HEK293 (cell line): Measurements from ENCODE around the gene KIF5A.

ENCODE experiments used
- CTCF ChIA-PET: fragments of 350-600 bp; formaldehyde crosslinking; extraction: SDS; loops from one replicate; lab custom pipeline; 2021; ENCODE audit warnings: antibody characterized with exemption; lab: Yijun Ruan, JAX
- POLR2A ChIA-PET: fragments of 300-600 bp; formaldehyde crosslinking; extraction: SDS; loops from one replicate; lab custom pipeline; 2020; ENCODE audit warnings: antibody characterized with exemption, inconsistent platforms; lab: Yijun Ruan, JAX
- H3K27ac ChIP-seq: fragments of 200-500 bp; sonication (Bioruptor generic); 2 replicates; pipeline ENCODE4 v1.5.1; 2014; ENCODE audit warnings: low read depth, low read length, control low read depth, inconsistent platforms; ENCODE audit errors: extremely low read depth
- H3K36me3 ChIP-seq, 2 experiments: fragments of 200-500 bp in 1 of 2; sonication (Bioruptor generic) in 1 of 2; 1 replicate in 1 of 2; 2 replicates in 1 of 2; pipeline ENCODE4 v1.5.1; 2014 to 2017; ENCODE audit warnings: inconsistent platforms in 2 of 2, low read length in 2 of 2; ENCODE audit not compliant: control insufficient read depth in 2 of 2, insufficient read depth in 1 of 2
- H3K4me1 ChIP-seq: fragments of 200-500 bp; sonication (Bioruptor generic); 2 replicates; pipeline ENCODE4 v1.5.1; 2014; ENCODE audit warnings: mild to moderate bottlenecking, low read length, inconsistent platforms; ENCODE audit not compliant: control insufficient read depth, insufficient read depth
- H3K4me3 ChIP-seq: 2 replicates; pipeline ENCODE4 v1.5.1; 2011; ENCODE audit warnings: low read depth, mild to moderate bottlenecking, control low read depth, low read length, moderate library complexity
- H3K9me3 ChIP-seq: fragments of 200-500 bp; sonication (Bioruptor generic); 2 replicates; pipeline ENCODE4 v1.5.1; 2014; ENCODE audit warnings: low read depth, low read length, inconsistent platforms; ENCODE audit not compliant: control insufficient read depth, insufficient read depth
- GLIS2 ChIP-seq: fragments of 450-650 bp; formaldehyde crosslinking; IDR thresholded peaks from 2 replicates; pipeline ENCODE4 v1.5.1; 2016; ENCODE audit warnings: missing biosample characterization, missing genetic modification characterization
- HOXC10 ChIP-seq: sonication (generic); formaldehyde crosslinking; IDR thresholded peaks from 2 replicates; pipeline ENCODE4 v1.8.1; 2023; ENCODE audit warnings: mild to moderate bottlenecking, missing genetic modification reagents
- KLF17 ChIP-seq: fragments of 450-650 bp; formaldehyde crosslinking; IDR thresholded peaks from 2 replicates; pipeline ENCODE4 v1.5.1; 2016; ENCODE audit warnings: missing biosample characterization, missing genetic modification characterization
- PATZ1 ChIP-seq: fragments of 450-650 bp; formaldehyde crosslinking; IDR thresholded peaks from 2 replicates; pipeline ENCODE4 v1.5.1; 2016; ENCODE audit warnings: missing biosample characterization, missing genetic modification characterization
- PRDM4 ChIP-seq: fragments of 450-650 bp; formaldehyde crosslinking; IDR thresholded peaks from 2 replicates; pipeline ENCODE4 v1.5.1; 2017; ENCODE audit warnings: missing biosample characterization, missing genetic modification characterization
- SALL2 ChIP-seq: fragments of 450-650 bp; formaldehyde crosslinking; IDR thresholded peaks from 2 replicates; pipeline ENCODE4 v1.5.0; 2017; ENCODE audit warnings: missing biosample characterization, mild to moderate bottlenecking, missing genetic modification characterization, borderline replicate concordance
- SP2 ChIP-seq: fragments of 450-650 bp; formaldehyde crosslinking; IDR thresholded peaks from 2 replicates; pipeline ENCODE4 v1.5.1; 2016; ENCODE audit warnings: missing biosample characterization, missing genetic modification characterization
- WT1 ChIP-seq: fragments of 450-650 bp; formaldehyde crosslinking; IDR thresholded peaks from 2 replicates; pipeline ENCODE4 v1.5.1; 2016; ENCODE audit warnings: missing biosample characterization, missing genetic modification characterization
- ZBTB48 ChIP-seq: fragments of 450-650 bp; formaldehyde crosslinking; IDR thresholded peaks from 2 replicates; pipeline ENCODE4 v1.5.1; 2016; ENCODE audit warnings: missing biosample characterization, missing genetic modification characterization
- ZNF146 ChIP-seq: fragments of 450-650 bp; formaldehyde crosslinking; IDR thresholded peaks from 2 replicates; pipeline ENCODE4 v1.5.1; 2016; ENCODE audit warnings: missing biosample characterization, missing genetic modification characterization
- ZNF221 ChIP-seq: fragments of 450-650 bp; formaldehyde crosslinking; IDR thresholded peaks from 2 replicates; pipeline ENCODE4 v1.5.1; 2017; ENCODE audit warnings: missing biosample characterization, missing genetic modification characterization, borderline replicate concordance
- ZNF391 ChIP-seq: fragments of 450-650 bp; formaldehyde crosslinking; IDR thresholded peaks from 2 replicates; pipeline ENCODE4 v1.5.1; 2016; ENCODE audit warnings: low read depth, missing biosample characterization, missing genetic modification characterization, borderline replicate concordance
- ZNF423 ChIP-seq: fragments of 450-650 bp; formaldehyde crosslinking; IDR thresholded peaks from 2 replicates; pipeline ENCODE4 v1.5.1; 2016; ENCODE audit warnings: missing biosample characterization, missing genetic modification characterization
- ZNF544 ChIP-seq: fragments of 450-650 bp; formaldehyde crosslinking; IDR thresholded peaks from 2 replicates; pipeline ENCODE4 v1.5.0; 2017; ENCODE audit warnings: missing biosample characterization, missing genetic modification characterization
- ZNF549 ChIP-seq: fragments of 450-650 bp; IDR thresholded peaks from 2 replicates; pipeline ENCODE4 v1.5.1; 2018; ENCODE audit warnings: missing biosample characterization, missing genetic modification characterization, mild to moderate bottlenecking, inconsistent platforms, moderate library complexity
- ZNF560 ChIP-seq: fragments of 450-650 bp; formaldehyde crosslinking; IDR thresholded peaks from 2 replicates; pipeline ENCODE4 v1.5.1; 2017; ENCODE audit warnings: missing biosample characterization, missing genetic modification characterization, borderline replicate concordance
- ZNF600 ChIP-seq: fragments of 450-650 bp; formaldehyde crosslinking; IDR thresholded peaks from 2 replicates; pipeline ENCODE4 v1.5.1; 2016; ENCODE audit warnings: missing biosample characterization, missing genetic modification characterization
- ZNF629 ChIP-seq: fragments of 450-650 bp; formaldehyde crosslinking; IDR thresholded peaks from 2 replicates; pipeline ENCODE4 v1.5.1; 2017; ENCODE audit warnings: missing biosample characterization, missing genetic modification characterization
- ZNF660 ChIP-seq: fragments of 450-650 bp; IDR thresholded peaks from 2 replicates; pipeline ENCODE4 v1.5.1; 2018; ENCODE audit warnings: missing biosample characterization, mild to moderate bottlenecking, missing genetic modification characterization
- ZNF664 ChIP-seq: fragments of 450-650 bp; formaldehyde crosslinking; IDR thresholded peaks from 2 replicates; pipeline ENCODE4 v1.5.1; 2016; ENCODE audit warnings: missing biosample characterization, missing genetic modification characterization
- ZNF837 ChIP-seq: fragments of 450-650 bp; formaldehyde crosslinking; IDR thresholded peaks from 2 replicates; pipeline ENCODE4 v1.5.1; 2016; ENCODE audit warnings: missing biosample characterization, missing genetic modification characterization
- TF ChIP-seq, protein P1 (sequence below): fragments of 450-650 bp; formaldehyde crosslinking; IDR thresholded peaks from 2 replicates; pipeline ENCODE4 v1.5.1; 2017; ENCODE audit warnings: missing biosample characterization, mild to moderate bottlenecking, missing genetic modification characterization, moderate library complexity

KIF5A gene

DNA sequence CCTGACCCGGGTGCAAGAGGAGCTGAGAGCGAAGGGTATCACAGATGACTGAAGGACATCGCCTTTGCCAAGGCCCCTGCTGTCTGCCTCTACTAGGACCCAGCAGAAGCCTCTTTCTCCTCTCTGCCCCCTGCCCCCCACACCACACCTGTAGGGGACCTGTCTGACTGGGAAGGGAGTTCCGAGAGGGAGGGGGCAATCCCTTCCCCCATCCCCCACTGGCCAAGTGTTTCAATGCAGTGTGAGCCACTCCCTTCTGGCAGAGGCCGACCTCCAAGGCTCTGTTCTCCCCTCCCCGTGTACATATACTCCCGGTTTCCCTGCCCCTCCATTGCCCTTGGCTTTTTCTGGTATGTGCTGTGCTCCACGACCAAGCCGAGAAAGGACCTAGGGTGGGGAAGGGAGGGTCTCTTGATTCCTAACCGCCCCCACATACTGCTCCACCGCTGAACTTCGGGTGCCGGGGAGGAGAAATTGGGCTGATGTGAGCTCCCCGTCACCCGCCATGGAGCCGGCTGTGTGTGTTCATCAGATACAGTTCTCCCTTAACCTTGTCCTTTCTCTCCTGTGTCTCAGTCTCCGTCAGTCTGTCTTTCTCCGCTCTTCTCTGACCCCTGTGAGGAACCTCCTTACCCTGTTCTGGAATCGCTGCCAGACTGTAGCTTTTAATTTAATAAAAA is 59.4 kb downstream of the KIF5A start:
- H3K9me3 ChIP-seq, result no peaks in the 10 kb centered on the region
- POLR2A ChIA-PET, result interaction anchor here (0.5 to 0.7 kb wide), 2 partner anchors 209 to 217 kb away, joined by 4 read pairs; no protein-coding TSS in a partner anchor
- peaks cover 0 to 35% of the 10 kb centered on the region in 2 experiments; a peak in 1 of 3 replicates for H3K36me3 ChIP-seq
- no peak overlapping the region for H3K27ac ChIP-seq
- TF ChIP-seq ZNF544 (tag by site-specific recombination), result no peak
- TF ChIP-seq PRDM4, result no peak
- 0 out of 2 replicates have a peak, but pooled peaks have one; percentile 37 for TF ChIP-seq KLF17 (tag by site-specific recombination)
- TF ChIP-seq WT1 (tag by site-specific recombination), result peak; percentile 35; the same call in 1 of the 2 replicates
- TF ChIP-seq ZNF600, result 0 out of 2 replicates have a peak, but pooled peaks have one; percentile 22
- no peak for TF ChIP-seq ZNF423
- TF ChIP-seq GLIS2 (tag by site-specific recombination), result 0 out of 2 replicates have a peak, but pooled peaks have one; percentile 12
- TF ChIP-seq PATZ1, result peak; percentile 32; the same call in 1 of the 2 replicates
- TF ChIP-seq SP2 (tag by site-specific recombination), result 0 out of 2 replicates have a peak, but pooled peaks have one; percentile 5
- TF ChIP-seq ZNF664 (tag by site-specific recombination), result no peak
- TF ChIP-seq, all 188 proteins: peak for 6
- CTCF ChIA-PET, result interaction anchor here (0.8 to 2.5 kb wide), 3 partner anchors 11 to 139 kb away, joined by 3 to 9 read pairs (median 4); no protein-coding TSS in a partner anchor
- Histone ChIP-seq H3K4me3 (no peak overlapping the region), H3K4me1 (peaks cover 7% of the 10 kb centered on the region)

GRCh38 chr12:57609781-57610553 is 60.1 kb downstream of the KIF5A start:
- H3K36me3 ChIP-seq, result peaks cover 0 to 42% of the 10 kb centered on the region in 2 experiments; a peak in 1 of 3 replicates
- no peaks in the 10 kb centered on the region for H3K9me3 ChIP-seq
- H3K4me1 ChIP-seq, result peaks cover 7% of the 10 kb centered on the region
- H3K27ac ChIP-seq, result no peak overlapping the region
- ChIA-PET POLR2A (interaction anchor here (0.7 to 1.4 kb wide), 4 partner anchors 11 to 216 kb away, joined by 3 to 5 read pairs (median 4); no protein-coding TSS in a partner anchor), CTCF (interaction anchor here (0.8 to 2.5 kb wide), 4 partner anchors 11 to 140 kb away, joined by 3 to 9 read pairs (median 4); no protein-coding TSS in a partner anchor)
- TF ChIP-seq ZBTB48 (tag by site-specific recombination) (no peak), ZNF837 (no peak), ZNF560 (tag by site-specific recombination) (no peak), SALL2 (tag by site-specific recombination) (no peak), ZNF146 (tag by site-specific recombination) (no peak), ZNF391 (tag by site-specific recombination) (no peak), HOXC10 (no peak), ZNF629 (no peak), ZNF221 (tag by site-specific recombination) (no peak), ZNF549 (tag by site-specific recombination) (no peak), ZNF660 (tag by site-specific recombination) (no peak), PATZ1 (no peak), ZNF664 (tag by site-specific recombination) (no peak)
- TF ChIP-seq, protein P1, sequence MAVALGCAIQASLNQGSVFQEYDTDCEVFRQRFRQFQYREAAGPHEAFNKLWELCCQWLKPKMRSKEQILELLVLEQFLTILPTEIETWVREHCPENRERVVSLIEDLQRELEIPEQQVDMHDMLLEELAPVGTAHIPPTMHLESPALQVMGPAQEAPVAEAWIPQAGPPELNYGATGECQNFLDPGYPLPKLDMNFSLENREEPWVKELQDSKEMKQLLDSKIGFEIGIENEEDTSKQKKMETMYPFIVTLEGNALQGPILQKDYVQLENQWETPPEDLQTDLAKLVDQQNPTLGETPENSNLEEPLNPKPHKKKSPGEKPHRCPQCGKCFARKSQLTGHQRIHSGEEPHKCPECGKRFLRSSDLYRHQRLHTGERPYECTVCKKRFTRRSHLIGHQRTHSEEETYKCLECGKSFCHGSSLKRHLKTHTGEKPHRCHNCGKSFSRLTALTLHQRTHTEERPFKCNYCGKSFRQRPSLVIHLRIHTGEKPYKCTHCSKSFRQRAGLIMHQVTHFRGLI (tag by site-specific recombination), result no peak
- no peak overlapping the region for H3K4me3 ChIP-seq
